K562 (cell line): ENCODE data around the gene PHB1. TPM values are rescaled to one million over a fixed set of nuclear protein-coding genes. Genes with fewer than 3 reads are reported as not detected.
A peak's percentile ranks its signal among the peaks of the same experiment; 100 is the strongest.

ENCODE experiments used
- ARHGAP35 ChIP-seq: fragments of 450-650 bp; IDR thresholded peaks from 2 replicates; pipeline ENCODE4 v1.6.1; 2018; ENCODE audit not compliant: partially characterized antibody
- CAMTA2 ChIP-seq: fragments of 250-450 bp; sonication (Bioruptor Pico); conservative IDR thresholded peaks from 2 replicates; pipeline ENCODE4 v1.5.1; 2022
- CGGBP1 ChIP-seq: fragments of 250-450 bp; sonication (Bioruptor Pico); IDR thresholded peaks from 2 replicates; pipeline ENCODE4 v1.9.0; 2021; ENCODE audit warnings: mild to moderate bottlenecking
- ERF ChIP-seq: fragments of 450-650 bp; formaldehyde crosslinking; IDR thresholded peaks from 2 replicates; pipeline ENCODE4 v1.4.0; 2020; ENCODE audit warnings: mild to moderate bottlenecking, mixed read lengths
- HMGXB4 ChIP-seq: sonication (generic); formaldehyde crosslinking; IDR thresholded peaks from 2 replicates; pipeline ENCODE4 v1.8.1; 2023; ENCODE audit warnings: mild to moderate bottlenecking, missing genetic modification reagents
- ILK ChIP-seq: fragments of 450-650 bp; IDR thresholded peaks from 2 replicates; pipeline ENCODE4 v1.6.1; 2016; ENCODE audit warnings: missing genetic modification characterization, low read depth, mild to moderate bottlenecking, missing compliant biosample characterization, moderate library complexity, borderline replicate concordance
- MCM5 ChIP-seq: fragments of 450-650 bp; IDR thresholded peaks from 2 replicates; pipeline ENCODE4 v1.6.1; 2016; ENCODE audit warnings: low read depth
- NR3C1 ChIP-seq: sonication (generic); formaldehyde crosslinking; IDR thresholded peaks from 2 replicates; pipeline ENCODE4 v1.8.1; 2022; ENCODE audit warnings: missing genetic modification reagents
- PREB ChIP-seq: sonication (generic); formaldehyde crosslinking; IDR thresholded peaks from 2 replicates; pipeline ENCODE4 v1.8.1; 2023; ENCODE audit warnings: mild to moderate bottlenecking, missing genetic modification reagents
- RB1 ChIP-seq: fragments of 450-650 bp; IDR thresholded peaks from 2 replicates; pipeline ENCODE4 v1.6.1; 2017; ENCODE audit warnings: low read depth, mild to moderate bottlenecking
- UBTF ChIP-seq, 2 experiments: IDR thresholded peaks; 2 replicates each; pipeline ENCODE4 v1.6.1; 2012; ENCODE audit warnings: improper control_type of control experiment in 2 of 2, low read depth in 2 of 2, low read length in 2 of 2, borderline replicate concordance in 1 of 2
- USF2 ChIP-seq: sonication (generic); formaldehyde crosslinking; IDR thresholded peaks from 2 replicates; pipeline ENCODE4 v1.5.0; 2020; ENCODE audit warnings: missing genetic modification reagents
- ZBTB33 ChIP-seq: sonication (generic); formaldehyde crosslinking; IDR thresholded peaks from 2 replicates; pipeline ENCODE4 v1.8.1; 2023; ENCODE audit warnings: mild to moderate bottlenecking, missing genetic modification reagents
- ZNF398 ChIP-seq: fragments of 250-450 bp; sonication (Bioruptor Pico); IDR thresholded peaks from 2 replicates; pipeline ENCODE4 v1.8.0; 2021; ENCODE audit warnings: moderate library complexity, mild to moderate bottlenecking, inconsistent platforms
- ZNF76 ChIP-seq: fragments of 250-450 bp; sonication (Bioruptor Pico); IDR thresholded peaks from 2 replicates; pipeline ENCODE4 v1.4.0; 2020; ENCODE audit warnings: mild to moderate bottlenecking, moderate library complexity, borderline replicate concordance
- polyA plus RNA-seq, 8 experiments: library from polyadenylated mRNA; depleted of rRNA in 4 of 8; stranded (reverse) in 5 of 8; unstranded in 3 of 8; fragments of >200 nt; fragmentation: Nextera tagmentation in 2 of 8; fragmentation: Illumina TruSeq in 1 of 8; extraction: Ambion mirVana in 2 of 8; extraction: Trizol in 1 of 8; gene quantifications; 2 replicates each; pipeline versions ENCODE4 v1.2.1 to v1.2.3, GENCODE V29; 2011 to 2014; ENCODE audit warnings: inconsistent platforms in 1 of 8, missing spikeins in 1 of 8
- total RNA-seq, 7 experiments: library from RNA; depleted of rRNA in 6 of 7; stranded (reverse); fragments of >200 nt in 6 of 7; fragmentation: Illumina TruSeq in 2 of 7; extraction: Trizol in 2 of 7; gene quantifications; 2 replicates each; pipeline versions ENCODE4 v1.2.1 to v1.2.3, GENCODE V29; 2011 to 2021; ENCODE audit warnings: low replicate concordance in 1 of 7

PHB1 gene
- total and polyA plus RNA-seq, 9 of the 15 experiments (the other 6 are each of a cell fraction or from before 2014, with no cell fraction given) = 191 to 818 (median 349) TPM

- TF ChIP-seq UBTF (IDR thresholded peaks at IDR 0.05; ENCODE audit: borderline replicate concordance in 1 of 2, low read depth in 2 of 2, low read length in 2 of 2) (no peak), ILK (tag) (no peak), ERF (CRISPR knock-in tag) (no peak), ZBTB33 (CRISPR knock-in tag) (no peak), MCM5 (no peak), NR3C1 (no peak), RB1 (0 out of 2 replicates have a peak, but pooled peaks have one; percentile 11), USF2 (peak; percentile 25; the same call in 1 of the 2 replicates), CGGBP1 (CRISPR knock-in tag) (no peak), PREB (CRISPR knock-in tag) (no peak), ZNF76 (CRISPR knock-in tag) (0 out of 2 replicates have a peak, but pooled peaks have one; percentile 49), CAMTA2 (no peak), HMGXB4 (CRISPR knock-in tag) (no peak), ARHGAP35 (no peak), ZNF398 (CRISPR knock-in tag) (no peak)
Observed at GRCh38 chr17:49414622-49415350, at the start of gene PHB1 (continued).
